ENCODE measurements around the gene KRTAP10-9.

KRTAP10-9 gene

GRCh38 chr21:44666401-44667320 lies 39.8 kb downstream of the KRTAP10-9 start, which contains the start of gene KRTAP12-2:
Gene KRTAP12-2 (minus strand): TSS chr21:44666927. CDS start chr21:44666886, 41 bp downstream.
- DNase-seq (ENCODE audit: low read depth), result no peak

GRCh38 chr21:44667612-44668011 lies 40.7 kb downstream of the KRTAP10-9 start:
- no peak for DNase-seq (ENCODE audit: low read depth)

GRCh38 chr21:44670642-44671432 lies 43.9 kb downstream of the KRTAP10-9 start:
- DNase-seq (ENCODE audit: low read depth), result no peak

GRCh38 chr21:44671911-44672310 lies 45.0 kb downstream of the KRTAP10-9 start:
- no peak for DNase-seq (ENCODE audit: low read depth)

- DNase-seq (ENCODE audit: low read depth), result no peak
These were observed 51.0 kb downstream of the KRTAP10-9 start for GRCh38 chr21:44677881-44678280.

Data from T follicular helper cell (primary cell).